Epithelial cell of esophagus (primary cell): Measurements from ENCODE around the gene SCP2.

Experiments
- DNase-seq: peaks from one replicate; pipeline ENCODE4 v3.0.0; 2010; ENCODE audit warnings: low read depth
- H3K4me3 ChIP-seq: 2 replicates; pipeline ENCODE4 v1.5.1; 2011; ENCODE audit warnings: mild to moderate bottlenecking, low read length, control low read depth
- CTCF ChIP-seq: IDR thresholded peaks from 2 replicates; pipeline ENCODE4 v1.5.1; 2011; ENCODE audit warnings: low read depth, mild to moderate bottlenecking, low read length, control low read depth, inconsistent platforms; ENCODE audit not compliant: insufficient read depth; ENCODE audit errors: missing control alignments

Gene SCP2

GRCh38 chr1:53073287-53073686 lies 146.2 kb downstream of the SCP2 start:
- no peak for TF ChIP-seq CTCF
- no peak overlapping the region for H3K4me3 ChIP-seq
- DNase-seq, result no peak

DNA sequence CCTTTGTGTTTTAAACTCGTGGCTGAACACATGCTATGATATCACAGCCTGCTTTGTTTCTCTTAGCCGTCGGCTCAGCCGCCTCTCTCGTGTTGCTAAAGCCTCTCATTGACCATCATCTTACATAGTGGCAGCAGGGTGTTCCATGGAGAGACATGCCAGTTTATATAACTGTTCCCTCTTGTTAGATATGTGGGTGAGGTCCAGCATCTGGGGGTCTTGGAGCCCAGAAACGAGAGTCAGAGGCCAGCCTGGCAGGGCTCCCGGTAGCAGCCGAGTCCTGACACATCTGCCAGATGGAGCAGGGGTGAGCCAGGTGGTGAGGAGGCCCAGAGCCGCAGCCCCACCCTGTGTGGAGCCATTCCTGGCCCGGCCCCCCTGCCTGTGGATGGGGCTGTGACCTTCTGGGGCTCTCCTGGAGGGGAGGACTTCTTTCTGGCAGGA lies 146.8 kb downstream of the SCP2 start:
- no peak for TF ChIP-seq CTCF
- H3K4me3 ChIP-seq, result no peak overlapping the region
- DNase-seq, result no peak

- no peak for TF ChIP-seq CTCF
- DNase-seq, result no peak
- no peak overlapping the region for H3K4me3 ChIP-seq
These were observed 147.5 kb downstream of the SCP2 start for GRCh38 chr1:53074313-53075154.

- no peak overlapping the region for H3K4me3 ChIP-seq
- no peak for TF ChIP-seq CTCF
- no peak for DNase-seq
These were observed 148.1 kb downstream of the SCP2 start for GRCh38 chr1:53075206-53075605.

DNA sequence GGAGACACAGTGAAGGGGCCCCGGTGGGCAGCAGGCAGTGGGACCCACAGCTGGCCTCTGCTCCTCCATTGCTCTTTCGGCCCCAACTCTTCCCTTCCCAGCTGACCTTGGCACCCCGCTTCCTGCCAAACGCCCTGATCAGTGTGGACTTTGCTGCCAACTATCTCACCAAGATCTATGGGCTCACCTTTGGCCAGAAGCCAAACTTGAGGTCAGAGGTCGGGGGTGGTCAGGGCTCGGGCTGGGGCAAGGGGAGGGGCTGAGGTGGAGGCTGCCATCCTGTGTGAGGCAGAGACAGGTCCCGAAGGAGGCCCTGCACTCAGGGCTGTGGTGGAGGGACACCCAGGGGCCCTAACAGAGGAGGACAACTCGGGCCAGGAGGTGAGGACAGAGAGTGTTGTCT lies 148.7 kb downstream of the SCP2 start:
- no peak overlapping the region for H3K4me3 ChIP-seq
- no peak for TF ChIP-seq CTCF

GRCh38 chr1:53076165-53076564 lies 149.1 kb downstream of the SCP2 start:
- no peak for TF ChIP-seq CTCF
- no peak for DNase-seq
- H3K4me3 ChIP-seq, result no peak overlapping the region

More for the DNA sequence above, 148.7 kb downstream of the SCP2 start:
- DNase-seq, result no peak
